Measurements from ENCODE around the gene ALK. TPM values are rescaled to one million over a fixed set of nuclear protein-coding genes. Genes with fewer than 3 reads are reported as not detected.

The ALK gene
- polyA plus RNA-seq, 1 of the 3 experiments (the other 2 are of a cell fraction), result 0.30 TPM

DNA sequence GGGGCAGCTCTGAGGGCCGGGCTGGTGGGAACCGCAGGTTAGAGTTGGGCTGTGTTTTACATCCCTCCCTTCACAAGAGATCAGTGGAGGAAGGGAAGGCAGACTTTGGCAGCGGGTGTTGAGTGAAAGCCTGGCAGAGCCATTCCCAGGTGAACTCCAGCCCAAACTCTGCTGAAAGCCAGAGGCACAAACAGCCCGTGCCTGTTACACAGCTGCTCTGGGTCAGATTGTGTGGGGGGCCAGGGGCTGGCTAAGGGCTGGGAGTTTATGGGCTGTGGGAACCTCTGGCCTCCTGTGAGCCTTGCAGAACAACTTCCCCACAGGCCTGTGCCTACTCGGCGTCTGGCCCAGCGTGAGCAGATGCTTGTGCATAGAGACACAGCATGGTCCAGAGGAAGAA is 519.4 kb downstream of the ALK start:
- TF ChIP-seq NFIC (IDR thresholded peaks at IDR 0.05; ENCODE audit: borderline replicate concordance) (no peak), GATA2 (CRISPR knock-in tag; IDR thresholded peaks at IDR 0.05) (peak; percentile 34; the same call in 1 of the 2 replicates), EP300 (IDR thresholded peaks at IDR 0.05; ENCODE audit: borderline replicate concordance in 1 of 2, low read depth in 1 of 2, low read length in 1 of 2) (peak in 1 of 2 experiments; percentile 73; a peak in 2 of 4 replicates), RCOR1 (IDR thresholded peaks at IDR 0.05; ENCODE audit: low read length) (peak; percentile 65; the same call in 1 of the 2 replicates), CHD2 (IDR thresholded peaks at IDR 0.05; ENCODE audit: low read length, partially characterized antibody) (peak; percentile 69), TAF1 (IDR thresholded peaks at IDR 0.05; ENCODE audit: borderline replicate concordance, low read depth, low read length) (no peak)
- TF ChIP-seq, protein P1, sequence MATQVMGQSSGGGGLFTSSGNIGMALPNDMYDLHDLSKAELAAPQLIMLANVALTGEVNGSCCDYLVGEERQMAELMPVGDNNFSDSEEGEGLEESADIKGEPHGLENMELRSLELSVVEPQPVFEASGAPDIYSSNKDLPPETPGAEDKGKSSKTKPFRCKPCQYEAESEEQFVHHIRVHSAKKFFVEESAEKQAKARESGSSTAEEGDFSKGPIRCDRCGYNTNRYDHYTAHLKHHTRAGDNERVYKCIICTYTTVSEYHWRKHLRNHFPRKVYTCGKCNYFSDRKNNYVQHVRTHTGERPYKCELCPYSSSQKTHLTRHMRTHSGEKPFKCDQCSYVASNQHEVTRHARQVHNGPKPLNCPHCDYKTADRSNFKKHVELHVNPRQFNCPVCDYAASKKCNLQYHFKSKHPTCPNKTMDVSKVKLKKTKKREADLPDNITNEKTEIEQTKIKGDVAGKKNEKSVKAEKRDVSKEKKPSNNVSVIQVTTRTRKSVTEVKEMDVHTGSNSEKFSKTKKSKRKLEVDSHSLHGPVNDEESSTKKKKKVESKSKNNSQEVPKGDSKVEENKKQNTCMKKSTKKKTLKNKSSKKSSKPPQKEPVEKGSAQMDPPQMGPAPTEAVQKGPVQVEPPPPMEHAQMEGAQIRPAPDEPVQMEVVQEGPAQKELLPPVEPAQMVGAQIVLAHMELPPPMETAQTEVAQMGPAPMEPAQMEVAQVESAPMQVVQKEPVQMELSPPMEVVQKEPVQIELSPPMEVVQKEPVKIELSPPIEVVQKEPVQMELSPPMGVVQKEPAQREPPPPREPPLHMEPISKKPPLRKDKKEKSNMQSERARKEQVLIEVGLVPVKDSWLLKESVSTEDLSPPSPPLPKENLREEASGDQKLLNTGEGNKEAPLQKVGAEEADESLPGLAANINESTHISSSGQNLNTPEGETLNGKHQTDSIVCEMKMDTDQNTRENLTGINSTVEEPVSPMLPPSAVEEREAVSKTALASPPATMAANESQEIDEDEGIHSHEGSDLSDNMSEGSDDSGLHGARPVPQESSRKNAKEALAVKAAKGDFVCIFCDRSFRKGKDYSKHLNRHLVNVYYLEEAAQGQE (IDR thresholded peaks at IDR 0.05; ENCODE audit: low read depth, low read length), result no peak
- ChIA-PET POLR2A (interaction anchor here (1.5 kb wide), 1 partner anchor 519 kb away, joined by 4 read pairs; the partner anchor contains the start of gene ALK), CTCF (interaction anchor here (1.1 to 7.0 kb wide), 3 partner anchors 24 to 127 kb away, joined by 3 to 37 read pairs (median 4); no protein-coding TSS in a partner anchor)
- 64% methylated on average over 7 of the region's 7 CpGs for WGBS (ENCODE audit: low lambda C conversion rate)
- H2AFZ ChIP-seq (ENCODE audit: low read depth), result no peak overlapping the region
- H3K36me3 ChIP-seq (replicated peaks in 1 of 2; ENCODE audit: control insufficient read depth in 1 of 2, insufficient read depth in 2 of 2, low read length in 1 of 2), result no peaks in the 10 kb centered on the region
- peak overlapping the region in 1 of 2 experiments; percentile 89; a peak in 2 of 4 replicates for H3K27ac ChIP-seq (ENCODE audit: low read depth in 2 of 2, low read length in 1 of 2)
- no peaks in the 10 kb centered on the region for H3K9me3 ChIP-seq
- DNase-seq, result peak; percentile 48
- H4K20me1 ChIP-seq (ENCODE audit: insufficient read depth), result no peaks in the 10 kb centered on the region
- H3K4me2 ChIP-seq, result no peak overlapping the region
- no peaks in the 10 kb centered on the region for H3K27me3 ChIP-seq (ENCODE audit: insufficient read depth)
- no peaks in the 10 kb centered on the region for H3F3A ChIP-seq (replicated peaks; ENCODE audit: insufficient read depth)
- no peak overlapping the region for H3K4me3 ChIP-seq (ENCODE audit: low read depth in 2 of 2, low read length in 1 of 2)
- H3K79me2 ChIP-seq (ENCODE audit: insufficient read depth), result no peaks in the 10 kb centered on the region
- peaks cover 0 to 61% of the 10 kb centered on the region in 2 experiments; a peak in 2 of 4 replicates for H3K4me1 ChIP-seq (ENCODE audit: control insufficient read depth in 1 of 2, insufficient read depth in 2 of 2, low read depth in 1 of 2, low read length in 1 of 2)
- H3K9ac ChIP-seq, result no peak overlapping the region
- H3K9me2 ChIP-seq, result no peaks in the 10 kb centered on the region

DNA sequence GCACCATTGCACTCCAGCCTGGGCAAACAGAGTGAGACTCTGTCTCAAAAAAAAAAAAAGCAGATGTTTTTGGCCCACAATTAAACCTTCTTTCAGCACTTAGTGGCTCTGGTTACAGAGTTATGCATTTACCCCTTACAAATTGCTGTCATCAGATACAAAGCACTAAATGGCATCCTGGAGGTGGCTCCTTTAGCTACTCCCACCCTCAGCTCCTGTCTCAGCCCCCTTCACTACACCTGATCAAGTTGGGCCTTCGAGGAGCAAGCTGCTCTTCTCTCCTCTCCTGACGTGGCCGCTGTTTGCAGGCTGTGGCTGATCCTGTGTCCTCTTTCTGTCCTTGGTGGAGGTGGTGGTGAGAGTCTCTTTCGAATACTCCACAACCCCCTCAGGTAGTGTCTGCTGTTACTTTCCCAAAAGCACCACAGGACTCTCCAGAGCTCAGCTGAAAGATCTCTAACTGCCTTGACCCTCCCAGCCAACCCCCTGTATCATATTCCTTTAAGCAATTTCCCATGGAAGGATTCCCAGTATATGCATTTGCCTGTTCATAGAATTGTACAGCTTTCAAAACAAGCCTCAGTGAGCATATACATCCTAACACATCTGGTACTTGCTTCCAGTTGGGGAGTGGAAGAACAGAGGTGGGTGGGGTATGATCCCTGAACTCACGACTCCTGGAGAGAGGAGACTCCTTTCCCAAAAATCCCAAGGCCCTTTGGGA is 520.3 kb downstream of the ALK start:
- Histone ChIP-seq H3K27me3 (ENCODE audit: insufficient read depth) (no peaks in the 10 kb centered on the region), H3K79me2 (ENCODE audit: insufficient read depth) (no peaks in the 10 kb centered on the region), H4K20me1 (ENCODE audit: insufficient read depth) (no peaks in the 10 kb centered on the region), H3K4me1 (ENCODE audit: control insufficient read depth in 1 of 2, insufficient read depth in 2 of 2, low read depth in 1 of 2, low read length in 1 of 2) (peaks cover 0 to 62% of the 10 kb centered on the region in 2 experiments; a peak in 2 of 4 replicates), H3F3A (replicated peaks; ENCODE audit: insufficient read depth) (no peaks in the 10 kb centered on the region), H2AFZ (ENCODE audit: low read depth) (no peak overlapping the region), H3K27ac (ENCODE audit: low read depth in 2 of 2, low read length in 1 of 2) (peak overlapping the region in 1 of 2 experiments; percentile 89; a peak in 2 of 4 replicates), H3K36me3 (replicated peaks in 1 of 2; ENCODE audit: control insufficient read depth in 1 of 2, insufficient read depth in 2 of 2, low read length in 1 of 2) (no peaks in the 10 kb centered on the region), H3K4me2 (no peak overlapping the region), H3K9me3 (no peaks in the 10 kb centered on the region), H3K4me3 (ENCODE audit: low read depth in 2 of 2, low read length in 1 of 2) (no peak overlapping the region), H3K9ac (no peak overlapping the region), H3K9me2 (no peaks in the 10 kb centered on the region)
- CTCF ChIA-PET, result interaction anchor here (0.7 to 7.0 kb wide), 4 partner anchors 14 to 126 kb away, joined by 3 to 37 read pairs (median 4); no protein-coding TSS in a partner anchor
- no peak for DNase-seq
- WGBS (ENCODE audit: low lambda C conversion rate), result 36% methylated on average over 4 of the region's 5 CpGs
- TF ChIP-seq, protein P2, sequence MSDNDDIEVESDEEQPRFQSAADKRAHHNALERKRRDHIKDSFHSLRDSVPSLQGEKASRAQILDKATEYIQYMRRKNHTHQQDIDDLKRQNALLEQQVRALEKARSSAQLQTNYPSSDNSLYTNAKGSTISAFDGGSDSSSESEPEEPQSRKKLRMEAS (IDR thresholded peaks at IDR 0.05; ENCODE audit: low read depth), result no peak
- TF ChIP-seq TEAD4 (IDR thresholded peaks at IDR 0.05; ENCODE audit: borderline replicate concordance, insufficient read depth) (no peak), RXRA (IDR thresholded peaks at IDR 0.05; ENCODE audit: borderline replicate concordance, low read depth) (no peak), MXI1 (IDR thresholded peaks at IDR 0.05; ENCODE audit: low read depth, low read length) (no peak), NFIC (IDR thresholded peaks at IDR 0.05; ENCODE audit: borderline replicate concordance) (no peak), FOXM1 (IDR thresholded peaks at IDR 0.05; ENCODE audit: low read depth) (no peak), SIN3A (IDR thresholded peaks at IDR 0.05; ENCODE audit: borderline replicate concordance, low read depth, low read length) (no peak), YY1 (IDR thresholded peaks at IDR 0.05; ENCODE audit: low read depth) (no peak), ELF1 (IDR thresholded peaks at IDR 0.05) (no peak)
- TF ChIP-seq, protein P3, sequence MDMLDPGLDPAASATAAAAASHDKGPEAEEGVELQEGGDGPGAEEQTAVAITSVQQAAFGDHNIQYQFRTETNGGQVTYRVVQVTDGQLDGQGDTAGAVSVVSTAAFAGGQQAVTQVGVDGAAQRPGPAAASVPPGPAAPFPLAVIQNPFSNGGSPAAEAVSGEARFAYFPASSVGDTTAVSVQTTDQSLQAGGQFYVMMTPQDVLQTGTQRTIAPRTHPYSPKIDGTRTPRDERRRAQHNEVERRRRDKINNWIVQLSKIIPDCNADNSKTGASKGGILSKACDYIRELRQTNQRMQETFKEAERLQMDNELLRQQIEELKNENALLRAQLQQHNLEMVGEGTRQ (IDR thresholded peaks at IDR 0.05; ENCODE audit: borderline replicate concordance, low read depth, low read length), result no peak
- POLR2A ChIA-PET, result no interaction called here
